Measurements from ENCODE around the gene IRF6.

The IRF6 gene

DNA sequence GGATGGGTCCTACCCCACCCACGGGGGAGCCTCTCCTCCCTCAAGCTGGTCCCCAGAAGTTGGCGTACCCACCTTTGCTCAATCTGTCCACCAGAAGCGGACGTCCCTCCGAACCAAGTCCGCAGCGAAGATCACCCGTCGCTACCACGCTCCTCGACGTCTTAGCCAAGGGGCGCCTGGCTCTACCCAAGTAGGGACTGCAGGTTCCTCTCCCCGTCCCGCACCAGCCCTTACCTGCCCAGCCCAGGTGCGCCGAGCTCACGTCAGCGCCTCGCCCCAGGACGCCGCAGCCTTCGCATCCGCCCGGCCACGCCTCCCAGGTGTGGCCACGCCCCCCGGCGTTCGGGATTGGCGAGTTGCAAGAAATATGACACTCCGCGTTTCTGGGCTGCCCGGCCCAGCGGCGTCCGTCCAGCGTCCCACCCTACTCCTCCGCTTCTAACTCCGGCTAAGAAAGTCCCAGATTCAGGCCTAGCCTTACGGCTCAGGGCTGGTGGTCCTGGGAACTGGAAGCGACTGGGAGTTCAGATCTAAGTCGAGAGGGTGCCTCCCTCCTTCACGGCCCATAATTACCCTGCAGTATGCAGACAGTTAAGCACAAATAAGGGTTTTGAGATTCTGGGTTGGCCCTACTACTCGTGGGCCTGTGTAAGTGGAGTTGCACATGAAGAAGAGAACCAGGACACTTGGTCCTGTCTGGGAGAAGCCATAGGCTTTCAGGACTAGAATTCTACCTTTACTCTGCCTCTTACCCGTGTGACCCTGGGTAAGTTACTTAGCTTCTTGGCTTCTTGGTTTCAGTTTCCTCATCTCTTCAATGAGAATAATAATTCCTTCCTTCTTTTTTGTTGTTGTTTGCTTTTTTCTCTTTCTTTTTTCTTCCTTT, at the start of gene IRF6:
Gene IRF6, minus strand, starts transcription at position 268 of the 886 bp plus-strand sequence. CDS start 4,729 bp downstream, outside the sequence.
- TF ChIP-seq, protein P1, sequence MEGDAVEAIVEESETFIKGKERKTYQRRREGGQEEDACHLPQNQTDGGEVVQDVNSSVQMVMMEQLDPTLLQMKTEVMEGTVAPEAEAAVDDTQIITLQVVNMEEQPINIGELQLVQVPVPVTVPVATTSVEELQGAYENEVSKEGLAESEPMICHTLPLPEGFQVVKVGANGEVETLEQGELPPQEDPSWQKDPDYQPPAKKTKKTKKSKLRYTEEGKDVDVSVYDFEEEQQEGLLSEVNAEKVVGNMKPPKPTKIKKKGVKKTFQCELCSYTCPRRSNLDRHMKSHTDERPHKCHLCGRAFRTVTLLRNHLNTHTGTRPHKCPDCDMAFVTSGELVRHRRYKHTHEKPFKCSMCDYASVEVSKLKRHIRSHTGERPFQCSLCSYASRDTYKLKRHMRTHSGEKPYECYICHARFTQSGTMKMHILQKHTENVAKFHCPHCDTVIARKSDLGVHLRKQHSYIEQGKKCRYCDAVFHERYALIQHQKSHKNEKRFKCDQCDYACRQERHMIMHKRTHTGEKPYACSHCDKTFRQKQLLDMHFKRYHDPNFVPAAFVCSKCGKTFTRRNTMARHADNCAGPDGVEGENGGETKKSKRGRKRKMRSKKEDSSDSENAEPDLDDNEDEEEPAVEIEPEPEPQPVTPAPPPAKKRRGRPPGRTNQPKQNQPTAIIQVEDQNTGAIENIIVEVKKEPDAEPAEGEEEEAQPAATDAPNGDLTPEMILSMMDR (IDR thresholded peaks at IDR 0.05; ENCODE audit: borderline replicate concordance, insufficient read depth, low read depth, low read length), result no peak
- H3K4me3 ChIP-seq (ENCODE audit: low read depth, low read length), result peak within 1 kb of the TSS; percentile 36

DNA sequence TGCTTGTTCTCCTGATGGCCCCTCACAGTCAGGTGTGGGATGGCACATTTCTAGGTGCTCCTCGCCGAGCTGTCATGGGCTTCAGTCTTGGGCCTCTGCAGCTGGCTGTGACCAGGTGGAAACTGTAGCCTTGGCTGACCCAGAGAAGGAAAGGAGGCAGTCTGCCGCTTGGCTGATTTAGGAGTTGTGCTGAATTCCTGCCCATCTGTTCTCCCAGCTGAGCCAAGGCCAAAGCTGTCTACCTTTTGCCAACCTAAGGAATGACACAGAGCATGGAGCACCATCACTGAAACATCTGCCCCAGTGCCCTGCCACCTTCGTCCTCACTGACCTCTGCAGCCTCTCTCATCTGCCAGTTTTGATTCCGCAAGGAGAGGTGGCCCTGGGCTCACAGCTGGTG, 49.7 kb upstream of the IRF6 start:
- TF ChIP-seq, protein P1 (IDR thresholded peaks at IDR 0.05; ENCODE audit: borderline replicate concordance, insufficient read depth, low read depth, low read length), result no peak
- H3K4me3 ChIP-seq (ENCODE audit: low read depth, low read length), result no peak overlapping the region

DNA sequence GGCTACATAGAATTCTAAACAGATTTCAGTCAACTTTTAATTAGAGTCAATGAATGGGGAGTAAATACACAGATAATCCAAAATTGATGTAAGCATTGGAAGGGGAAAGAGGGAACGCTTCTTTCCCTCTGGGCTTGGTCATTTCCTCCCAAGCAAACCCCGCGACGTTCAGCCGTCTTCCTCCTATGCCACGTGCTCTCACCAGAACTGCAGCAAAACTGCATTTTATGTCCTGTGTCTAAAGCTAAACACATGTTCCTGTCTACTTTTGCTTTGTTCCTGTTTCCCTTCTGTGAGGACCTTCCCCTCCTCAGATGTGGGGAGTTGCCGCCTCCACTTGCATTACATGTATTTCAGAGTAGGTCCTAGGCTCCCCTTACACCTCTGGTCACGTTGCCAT, 49.1 kb upstream of the IRF6 start:
- no peak overlapping the region for H3K4me3 ChIP-seq (ENCODE audit: low read depth, low read length)
- TF ChIP-seq, protein P1 (IDR thresholded peaks at IDR 0.05; ENCODE audit: borderline replicate concordance, insufficient read depth, low read depth, low read length), result no peak

DNA sequence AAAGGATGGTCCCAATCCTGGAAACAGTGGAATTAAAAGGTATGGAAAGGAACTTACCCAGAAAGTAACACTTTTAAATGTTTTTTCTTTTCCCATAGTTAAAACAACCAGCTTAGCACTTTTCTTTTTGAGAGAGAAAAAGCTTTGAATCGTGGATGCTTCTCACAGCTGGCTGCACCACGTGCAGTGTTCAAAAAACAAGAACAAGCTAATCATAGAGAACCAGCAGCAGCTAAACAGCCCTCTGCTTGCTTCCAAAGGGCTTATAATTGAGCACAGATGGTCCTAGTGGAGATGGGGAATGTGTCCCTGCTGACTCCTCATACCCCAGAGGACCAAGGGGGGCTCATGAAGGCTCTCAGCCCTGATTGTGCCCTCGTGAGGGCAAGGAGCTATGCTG, 48.3 kb upstream of the IRF6 start:
- no peak overlapping the region for H3K4me3 ChIP-seq (ENCODE audit: low read depth, low read length)
- TF ChIP-seq, protein P1 (IDR thresholded peaks at IDR 0.05; ENCODE audit: borderline replicate concordance, insufficient read depth, low read depth, low read length), result no peak

DNA sequence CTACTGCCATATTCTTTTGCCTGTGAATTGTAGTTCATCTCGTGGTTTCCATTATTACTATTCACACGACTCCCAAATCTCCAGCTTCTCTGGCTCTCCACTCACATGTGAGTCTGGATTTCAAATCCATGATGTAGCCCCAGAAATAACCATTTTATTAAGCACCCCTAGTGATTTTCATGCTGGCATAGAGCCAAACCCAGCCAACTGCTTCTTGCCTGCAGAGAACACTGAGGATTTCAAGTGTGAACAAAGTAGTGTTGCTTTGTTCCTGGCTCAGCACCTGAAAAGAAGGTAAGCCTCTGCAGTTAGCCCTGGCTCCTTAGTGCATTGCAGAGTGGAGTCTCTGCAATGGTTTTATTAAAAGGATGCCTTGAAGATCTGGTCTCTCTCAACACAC, 47.7 kb upstream of the IRF6 start:
- TF ChIP-seq, protein P1 (IDR thresholded peaks at IDR 0.05; ENCODE audit: borderline replicate concordance, insufficient read depth, low read depth, low read length), result no peak
- H3K4me3 ChIP-seq (ENCODE audit: low read depth, low read length), result no peak overlapping the region

DNA sequence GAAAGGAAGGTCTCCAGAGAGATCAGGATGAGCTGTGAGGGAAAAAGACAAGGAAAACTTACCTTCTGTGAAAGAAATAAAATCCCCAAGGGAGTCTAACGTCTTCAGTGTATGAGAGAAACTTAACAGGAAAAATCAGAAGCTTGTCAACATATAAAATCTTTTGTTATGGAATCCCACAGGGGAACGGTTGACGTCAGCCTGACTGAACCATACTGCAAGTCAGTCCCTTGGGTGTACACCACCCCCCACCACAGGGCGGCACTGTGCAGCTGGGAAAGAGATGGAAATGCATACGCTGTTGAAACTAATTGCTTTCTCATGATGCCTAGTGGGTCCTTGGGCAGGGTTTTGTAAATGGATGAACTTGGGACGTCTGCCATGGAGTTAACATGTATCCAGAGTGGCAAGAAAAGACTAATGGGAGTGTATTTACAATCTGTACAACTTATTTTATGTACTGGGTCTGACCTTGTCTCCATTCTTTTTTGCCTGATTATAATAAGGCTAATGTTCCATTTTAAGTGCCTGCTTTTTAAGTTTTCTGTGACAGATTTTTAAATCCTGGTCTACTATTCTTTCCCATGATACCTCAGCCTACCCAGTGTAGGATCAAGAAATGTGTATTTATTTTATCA, 44.5 kb upstream of the IRF6 start:
- H3K4me3 ChIP-seq (ENCODE audit: low read depth, low read length), result no peak overlapping the region
- TF ChIP-seq, protein P1 (IDR thresholded peaks at IDR 0.05; ENCODE audit: borderline replicate concordance, insufficient read depth, low read depth, low read length), result peak; percentile 61
